Mesodermal cell (in vitro differentiated cells): ENCODE results near the gene HOXA2.

Experiments used
- H3K27ac ChIP-seq: 2 replicates; pipeline ENCODE4 v1.7.0; 2013; ENCODE audit warnings: mild to moderate bottlenecking, low read depth, low read length, moderate library complexity; ENCODE audit not compliant: severe bottlenecking
- H3K36me3 ChIP-seq: 2 replicates; pipeline ENCODE4 v1.7.1; 2013; ENCODE audit warnings: mild to moderate bottlenecking, low read length, moderate library complexity; ENCODE audit not compliant: control insufficient read depth, insufficient read depth
- H3K4me1 ChIP-seq: one replicate; pipeline ENCODE4 v1.7.1; 2013; ENCODE audit warnings: mild to moderate bottlenecking, low read length; ENCODE audit not compliant: insufficient read depth, control insufficient read depth, poor library complexity, severe bottlenecking
- H3K4me3 ChIP-seq: 2 replicates; pipeline ENCODE4 v1.7.0; 2013; ENCODE audit warnings: low read length, control low read depth, mild to moderate bottlenecking; ENCODE audit not compliant: insufficient read depth, poor library complexity, severe bottlenecking; ENCODE audit errors: extremely low read depth
- H3K9me3 ChIP-seq: 2 replicates; pipeline ENCODE4 v1.7.1; 2013; ENCODE audit warnings: mild to moderate bottlenecking, low read length, moderate library complexity; ENCODE audit not compliant: control insufficient read depth
- WGBS, 2 experiments: methylation state at CpG; one replicate each; pipeline ENCODE4 v1.1.5; 2013; ENCODE audit warnings: missing lambda C conversion rate in 2 of 2; ENCODE audit not compliant: insufficient coverage in 2 of 2; 5-methylcytosine and 5-hydroxymethylcytosine counted together

The HOXA2 gene

DNA sequence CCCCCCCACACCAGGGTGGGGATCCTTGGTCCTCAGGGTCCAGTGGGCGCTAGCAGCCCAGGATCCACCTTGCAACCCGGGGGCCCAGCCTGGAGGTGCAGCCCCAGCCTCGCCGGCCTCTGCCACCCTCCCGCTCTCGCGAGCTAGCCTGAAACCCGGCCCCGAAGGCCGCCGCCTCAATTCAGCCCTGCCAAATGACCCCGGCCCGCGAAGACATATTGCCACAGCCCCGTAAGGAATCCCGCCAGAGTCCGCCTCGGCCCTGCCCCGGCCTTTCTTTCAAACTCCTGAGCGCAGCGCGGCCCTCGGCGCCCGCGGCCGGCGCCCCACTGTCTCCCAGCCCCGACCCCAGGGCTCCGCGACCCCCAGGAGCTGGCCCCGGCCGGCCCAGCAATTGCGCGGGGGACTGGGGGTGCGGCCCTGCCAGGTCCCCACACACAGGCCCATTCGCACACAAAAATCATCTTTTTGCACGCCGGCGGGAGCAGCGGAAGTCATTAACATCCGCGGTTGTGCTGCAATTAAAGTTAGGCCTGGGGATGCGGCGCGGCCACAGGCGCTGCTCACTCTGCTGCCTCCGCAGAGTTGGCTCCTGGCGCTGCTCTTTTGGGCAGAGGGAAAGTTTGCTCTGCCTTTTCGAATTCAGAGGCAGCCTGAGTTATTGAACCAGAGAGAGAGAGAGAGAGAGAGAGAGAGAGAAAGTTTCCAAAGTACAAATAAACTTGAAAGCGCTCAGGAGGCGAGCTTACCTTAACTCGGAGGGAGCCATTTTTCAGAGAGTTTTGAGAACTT, 37.0 kb upstream of the HOXA2 start:
- Histone ChIP-seq H3K36me3 (no peaks in the 10 kb centered on the region), H3K9me3 (no peaks in the 10 kb centered on the region), H3K4me1 (peaks cover 7% of the 10 kb centered on the region), H3K4me3 (peak overlapping the region; percentile 6), H3K27ac (peak overlapping the region; percentile 58)
- WGBS, 2 experiments = 1% methylated on average over 46 to 51 of the region's 53 CpGs

- WGBS, 2 experiments = 5 to 16% methylated on average over 5 to 7 of the region's 11 CpGs
- H3K4me3 ChIP-seq = peak overlapping the region; percentile 6
- H3K27ac ChIP-seq = no peak overlapping the region
- H3K9me3 ChIP-seq = no peaks in the 10 kb centered on the region
- H3K4me1 ChIP-seq = peaks cover 7% of the 10 kb centered on the region
- no peaks in the 10 kb centered on the region for H3K36me3 ChIP-seq
These were observed 36.5 kb upstream of the HOXA2 start for GRCh38 chr7:27138985-27139333.

DNA sequence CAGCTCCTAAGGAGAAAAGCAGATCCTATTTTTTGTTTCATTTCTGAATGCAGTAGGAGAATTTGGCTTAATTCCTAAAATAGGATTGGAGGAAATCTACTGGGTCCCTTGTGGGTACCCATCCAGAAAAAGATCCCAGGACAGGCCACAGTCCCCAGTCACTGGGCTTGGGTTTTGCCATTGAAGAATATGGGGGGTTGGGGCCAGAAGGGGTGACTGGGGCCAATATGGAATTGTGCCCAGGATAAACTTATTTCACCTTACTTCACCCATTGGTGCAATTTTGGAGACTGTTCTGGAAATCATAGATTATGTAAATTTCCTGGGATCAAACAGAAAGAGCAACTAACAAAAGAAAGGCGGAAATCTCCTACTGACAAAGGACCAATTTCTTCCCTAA, 36.0 kb upstream of the HOXA2 start:
- H3K4me3 ChIP-seq = no peak overlapping the region
- no peaks in the 10 kb centered on the region for H3K9me3 ChIP-seq
- no CpG with 5 or more reads among the region's 1 CpG for WGBS, 2 experiments
- H3K27ac ChIP-seq = no peak overlapping the region
- peaks cover 7% of the 10 kb centered on the region for H3K4me1 ChIP-seq
- no peaks in the 10 kb centered on the region for H3K36me3 ChIP-seq

DNA sequence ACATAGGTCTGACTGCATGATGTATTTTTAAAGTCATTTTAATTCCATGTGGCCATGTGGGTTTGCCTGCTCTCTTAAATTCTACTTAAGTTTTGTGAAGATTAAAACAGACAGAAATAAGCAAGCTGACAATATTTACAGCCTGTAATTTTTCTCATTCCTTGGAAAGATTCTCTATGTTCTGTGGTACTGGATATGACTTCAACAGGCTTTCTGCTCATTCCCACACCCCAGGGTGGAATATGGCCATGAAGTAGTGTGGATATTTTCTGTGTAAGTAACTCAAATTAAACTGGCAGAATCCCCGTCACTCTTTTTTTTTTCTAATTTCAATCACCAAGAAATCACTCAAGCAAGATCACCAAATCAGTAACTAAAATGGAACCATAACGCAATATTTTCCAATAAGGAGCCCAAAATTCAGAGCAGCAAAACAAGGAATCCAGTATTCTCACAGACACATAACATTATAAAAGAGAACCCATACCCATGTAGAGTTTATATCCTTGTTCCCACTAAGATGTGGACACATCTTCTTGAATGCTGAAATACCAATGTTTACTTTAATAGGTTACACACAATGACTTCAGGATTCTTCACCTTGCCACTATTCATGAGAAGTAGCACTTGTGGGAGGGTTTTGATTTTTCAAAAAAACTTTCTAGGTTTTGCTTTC, 35.3 kb upstream of the HOXA2 start:
- 43 to 50% methylated on average over 1 of the region's 2 CpGs for WGBS, 2 experiments
- H3K4me3 ChIP-seq = no peak overlapping the region
- peaks cover 6% of the 10 kb centered on the region for H3K4me1 ChIP-seq
- H3K27ac ChIP-seq = no peak overlapping the region
- no peaks in the 10 kb centered on the region for H3K9me3 ChIP-seq
- H3K36me3 ChIP-seq = no peaks in the 10 kb centered on the region

- H3K27ac ChIP-seq = no peak overlapping the region
These were observed 31.9 kb upstream of the HOXA2 start for GRCh38 chr7:27134392-27134791.

GRCh38 chr7:27133409-27134231, 31.1 kb upstream of the HOXA2 start:
- Histone ChIP-seq H3K4me1 (peaks cover 6% of the 10 kb centered on the region), H3K27ac (peak overlapping the region; percentile 5), H3K4me3 (no peak overlapping the region), H3K9me3 (no peaks in the 10 kb centered on the region), H3K36me3 (no peaks in the 10 kb centered on the region)
- 11% methylated on average over 12 of the region's 18 CpGs for WGBS, 2 experiments

More at GRCh38 chr7:27134392-27134791, 31.9 kb upstream of the HOXA2 start:
- Histone ChIP-seq H3K4me1 (peaks cover 6% of the 10 kb centered on the region), H3K4me3 (no peak overlapping the region), H3K9me3 (no peaks in the 10 kb centered on the region), H3K36me3 (no peaks in the 10 kb centered on the region)
- 14 to 33% methylated on average over 2 of the region's 2 CpGs for WGBS, 2 experiments

DNA sequence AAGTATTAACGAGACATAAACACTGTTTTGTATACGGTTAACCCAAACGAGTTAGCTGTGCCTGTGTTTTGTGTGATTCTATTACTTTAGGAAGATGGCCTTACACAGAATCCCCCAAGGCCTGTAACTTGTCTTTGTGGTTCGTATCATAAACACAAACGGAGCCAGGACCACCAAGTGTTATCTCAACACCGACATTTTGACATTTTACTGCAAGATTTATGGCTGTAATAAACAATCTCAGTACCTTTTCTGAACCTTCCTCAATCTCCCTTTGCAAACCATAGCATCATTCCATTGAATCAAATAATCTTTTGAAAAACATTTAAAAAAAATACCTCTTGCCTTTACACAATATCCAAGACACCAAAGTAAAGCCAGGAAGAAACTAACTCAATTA, 30.5 kb upstream of the HOXA2 start:
- H3K4me1 ChIP-seq = peaks cover 6% of the 10 kb centered on the region
- H3K27ac ChIP-seq = no peak overlapping the region
- 6 to 31% methylated on average over 2 to 6 of the region's 6 CpGs for WGBS, 2 experiments
- H3K36me3 ChIP-seq = no peaks in the 10 kb centered on the region
- no peak overlapping the region for H3K4me3 ChIP-seq
- H3K9me3 ChIP-seq = no peaks in the 10 kb centered on the region

- 0 to 45% methylated on average over 1 to 2 of the region's 2 CpGs for WGBS, 2 experiments
- Histone ChIP-seq H3K36me3 (no peaks in the 10 kb centered on the region), H3K4me1 (peaks cover 6% of the 10 kb centered on the region), H3K9me3 (no peaks in the 10 kb centered on the region), H3K27ac (no peak overlapping the region), H3K4me3 (no peak overlapping the region)
These were observed 29.7 kb upstream of the HOXA2 start for GRCh38 chr7:27132214-27132613.

- H3K4me1 ChIP-seq = peaks cover 6% of the 10 kb centered on the region
- no peaks in the 10 kb centered on the region for H3K9me3 ChIP-seq
- H3K4me3 ChIP-seq = peak overlapping the region; percentile 35
- 6 to 15% methylated on average over 6 to 8 of the region's 12 CpGs for WGBS, 2 experiments
- H3K36me3 ChIP-seq = no peaks in the 10 kb centered on the region
- no peak overlapping the region for H3K27ac ChIP-seq
These were observed 28.9 kb upstream of the HOXA2 start for GRCh38 chr7:27131390-27131819.

DNA sequence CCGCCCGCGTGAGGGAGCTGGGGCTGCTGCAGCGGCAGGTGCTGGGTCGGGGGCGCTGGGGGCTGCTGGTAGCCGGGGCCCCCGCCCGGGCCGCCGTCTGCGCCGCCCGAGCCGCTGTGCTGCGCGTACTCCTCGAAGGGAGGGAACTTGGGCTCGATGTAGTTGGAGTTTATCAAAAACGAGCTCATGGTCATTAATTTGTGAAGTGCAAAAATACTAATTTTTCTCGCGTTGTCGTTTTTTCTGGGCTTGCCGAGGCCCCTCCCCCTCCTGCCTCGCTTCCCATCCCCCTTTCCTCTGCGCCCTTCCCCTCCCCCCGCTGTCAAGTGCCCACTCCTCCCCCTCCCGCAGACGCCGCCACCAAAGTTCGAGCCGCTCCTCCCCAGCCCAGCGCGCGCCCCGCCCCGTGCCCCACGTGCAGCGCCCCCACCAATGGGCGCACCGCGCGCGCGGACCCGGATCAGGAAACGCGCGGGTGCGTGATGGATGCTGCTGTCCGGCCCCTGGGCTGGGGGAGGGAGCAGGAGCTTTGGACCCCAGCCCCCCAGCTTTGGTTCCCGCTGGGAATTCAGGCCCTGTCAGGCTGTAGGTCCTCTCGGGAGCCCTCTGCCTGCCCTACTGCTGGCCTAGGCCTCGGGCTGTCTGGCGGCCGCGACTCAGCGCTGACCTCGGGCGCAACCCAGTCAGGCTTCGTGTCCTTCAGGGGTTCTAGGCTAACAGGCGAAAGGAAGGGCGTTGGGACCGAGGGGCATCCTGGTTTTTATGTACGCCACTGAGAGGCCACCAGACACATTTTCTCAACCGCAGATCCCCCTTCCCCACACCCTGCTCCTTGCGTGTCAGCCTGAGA, 28.3 kb upstream of the HOXA2 start, which contains the start of gene HOXA4:
TSS of gene HOXA4 (minus strand) at position 218 of the 850 bp plus-strand sequence. CDS start at position 194, 24 bp downstream.
- 1 to 2% methylated on average over 37 to 40 of the region's 67 CpGs for WGBS, 2 experiments
- Histone ChIP-seq H3K9me3 (no peaks in the 10 kb centered on the region), H3K36me3 (no peaks in the 10 kb centered on the region), H3K27ac (no peak within 1 kb of the TSS), H3K4me3 (peak within 1 kb of the TSS; percentile 35), H3K4me1 (peaks cover 4% of the 10 kb centered on the region)
